Sigmoid colon (tissue), 4 donors: ENCODE data around the gene ULK3.

Experiments
- EP300 ChIP-seq, 4 donors: sonication (generic); formaldehyde crosslinking; IDR thresholded peaks; one replicate each; pipeline ENCODE4 v1.6.1; 2017; ENCODE audit warnings: antibody characterized with exemption in 4 of 4
- TF ChIP-seq, protein P1 (sequence below), 4 experiments: fragments of 450-650 bp in 3 of 4; fragments of 200-600 bp in 1 of 4; IDR thresholded peaks; one replicate each; pipeline ENCODE4 v1.5.1; 2016 to 2019; ENCODE audit warnings: antibody characterized with exemption in 4 of 4, mild to moderate bottlenecking in 3 of 4, moderate library complexity in 2 of 4

DNA sequence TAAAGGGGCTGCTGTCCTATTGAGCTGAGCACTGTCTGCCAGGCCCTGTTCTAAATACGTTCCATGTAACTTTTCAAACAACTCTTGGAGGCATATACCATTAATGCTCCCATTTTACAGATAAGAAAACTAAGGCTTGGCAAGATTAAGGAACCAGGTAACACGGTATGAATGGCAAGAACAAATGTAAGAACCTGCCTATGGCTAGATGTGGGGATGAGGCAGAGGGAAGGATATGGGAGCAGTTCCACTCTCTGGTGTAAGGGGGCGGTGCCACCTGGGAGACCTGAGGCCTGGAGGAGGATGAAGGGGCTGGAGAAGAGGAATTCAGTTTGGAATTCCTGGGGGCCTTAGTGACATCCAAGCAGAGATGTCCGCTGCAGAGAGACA lies 34.1 kb downstream of the ULK3 start:
- TF ChIP-seq, protein P1, sequence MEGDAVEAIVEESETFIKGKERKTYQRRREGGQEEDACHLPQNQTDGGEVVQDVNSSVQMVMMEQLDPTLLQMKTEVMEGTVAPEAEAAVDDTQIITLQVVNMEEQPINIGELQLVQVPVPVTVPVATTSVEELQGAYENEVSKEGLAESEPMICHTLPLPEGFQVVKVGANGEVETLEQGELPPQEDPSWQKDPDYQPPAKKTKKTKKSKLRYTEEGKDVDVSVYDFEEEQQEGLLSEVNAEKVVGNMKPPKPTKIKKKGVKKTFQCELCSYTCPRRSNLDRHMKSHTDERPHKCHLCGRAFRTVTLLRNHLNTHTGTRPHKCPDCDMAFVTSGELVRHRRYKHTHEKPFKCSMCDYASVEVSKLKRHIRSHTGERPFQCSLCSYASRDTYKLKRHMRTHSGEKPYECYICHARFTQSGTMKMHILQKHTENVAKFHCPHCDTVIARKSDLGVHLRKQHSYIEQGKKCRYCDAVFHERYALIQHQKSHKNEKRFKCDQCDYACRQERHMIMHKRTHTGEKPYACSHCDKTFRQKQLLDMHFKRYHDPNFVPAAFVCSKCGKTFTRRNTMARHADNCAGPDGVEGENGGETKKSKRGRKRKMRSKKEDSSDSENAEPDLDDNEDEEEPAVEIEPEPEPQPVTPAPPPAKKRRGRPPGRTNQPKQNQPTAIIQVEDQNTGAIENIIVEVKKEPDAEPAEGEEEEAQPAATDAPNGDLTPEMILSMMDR (IDR thresholded peaks at IDR 0.05): no peak
- TF ChIP-seq EP300 (IDR thresholded peaks at IDR 0.05): no peak
